H9 (cell line): ENCODE measurements around the gene SPTSSA. TPM values are rescaled to one million over a fixed set of nuclear protein-coding genes. Genes with fewer than 3 reads are reported as not detected.

Experiments
- DNase-seq: peaks from one replicate; pipeline ENCODE4 v3.0.0-alpha.2; 2017
- H2AFZ ChIP-seq: one replicate; pipeline ENCODE4 v1.6.1; 2013; ENCODE audit warnings: mild to moderate bottlenecking, low read length, control low read depth, moderate library complexity
- H2AK5ac ChIP-seq: 2 replicates; pipeline ENCODE4 v1.6.1; 2013; ENCODE audit warnings: low read length, control low read depth, mixed read lengths; ENCODE audit not compliant: insufficient read length
- H2BK120ac ChIP-seq: one replicate; pipeline ENCODE4 v1.6.1; 2013; ENCODE audit warnings: low read depth, mild to moderate bottlenecking, low read length, control low read depth, inconsistent platforms; ENCODE audit not compliant: poor library complexity, severe bottlenecking
- H2BK12ac ChIP-seq: 2 replicates; pipeline ENCODE4 v1.6.1; 2013; ENCODE audit warnings: low read length, control low read depth, mixed read lengths, low read depth; ENCODE audit not compliant: insufficient read length
- H2BK15ac ChIP-seq: 2 replicates; pipeline ENCODE4 v1.6.1; 2013; ENCODE audit warnings: low read depth, low read length, control low read depth
- H2BK20ac ChIP-seq: one replicate; pipeline ENCODE4 v1.6.1; 2013; ENCODE audit warnings: low read depth, mild to moderate bottlenecking, low read length, control low read depth, inconsistent platforms; ENCODE audit not compliant: poor library complexity, severe bottlenecking
- H2BK5ac ChIP-seq: 2 replicates; pipeline ENCODE4 v1.6.1; 2013; ENCODE audit warnings: low read length, control low read depth, mixed read lengths; ENCODE audit not compliant: insufficient read length
- H3K14ac ChIP-seq: 2 replicates; pipeline ENCODE4 v1.6.1; 2013; ENCODE audit warnings: low read length, control low read depth; ENCODE audit not compliant: insufficient read depth
- H3K18ac ChIP-seq: 2 replicates; pipeline ENCODE4 v1.6.1; 2013; ENCODE audit warnings: low read depth, mild to moderate bottlenecking, mixed read lengths, low read length, control low read depth; ENCODE audit not compliant: insufficient read length
- H3K23ac ChIP-seq: 2 replicates; pipeline ENCODE4 v1.6.1; 2013; ENCODE audit warnings: low read length, control low read depth, mixed read lengths, low read depth; ENCODE audit not compliant: insufficient read length
- H3K23me2 ChIP-seq: 2 replicates; pipeline ENCODE4 v1.6.1; 2013; ENCODE audit warnings: low read depth, mild to moderate bottlenecking, mixed read lengths, low read length, control low read depth; ENCODE audit not compliant: insufficient read length, poor library complexity, severe bottlenecking
- H3K27ac ChIP-seq: 2 replicates; pipeline ENCODE4 v1.5.1; 2013; ENCODE audit warnings: low read length, control low read depth, mixed read lengths, low read depth; ENCODE audit not compliant: insufficient read length
- H3K27me3 ChIP-seq: 2 replicates; pipeline ENCODE4 v1.6.1; 2013; ENCODE audit warnings: low read length, control low read depth, inconsistent platforms; ENCODE audit not compliant: insufficient read depth
- H3K4ac ChIP-seq: 2 replicates; pipeline ENCODE4 v1.6.1; 2013; ENCODE audit warnings: low read depth, mild to moderate bottlenecking, control low read depth, inconsistent platforms, low read length, moderate library complexity
- H3K4me1 ChIP-seq: 2 replicates; pipeline ENCODE4 v1.6.1; 2013; ENCODE audit warnings: low read length, control low read depth, inconsistent platforms; ENCODE audit not compliant: insufficient read depth
- H3K4me2 ChIP-seq: 2 replicates; pipeline ENCODE4 v1.6.1; 2013; ENCODE audit warnings: low read length, control low read depth, mixed read lengths; ENCODE audit not compliant: insufficient read length, insufficient read depth
- H3K56ac ChIP-seq: 2 replicates; pipeline ENCODE4 v1.6.1; 2013; ENCODE audit warnings: low read depth, mild to moderate bottlenecking, mixed read lengths, low read length, control low read depth; ENCODE audit not compliant: insufficient read length
- H3K79me1 ChIP-seq: 2 replicates; pipeline ENCODE4 v1.6.1; 2013; ENCODE audit warnings: low read depth, mild to moderate bottlenecking, moderate library complexity, low read length, control low read depth, inconsistent platforms; ENCODE audit not compliant: insufficient read depth, poor library complexity, severe bottlenecking
- H3K79me2 ChIP-seq: 2 replicates; pipeline ENCODE4 v1.6.1; 2013; ENCODE audit warnings: low read length, control low read depth, inconsistent platforms; ENCODE audit not compliant: insufficient read depth
- H3K9ac ChIP-seq: 2 replicates; pipeline ENCODE4 v1.6.1; 2013; ENCODE audit warnings: low read length, control low read depth, mixed read lengths; ENCODE audit not compliant: insufficient read length; ENCODE audit errors: extremely low read depth
- H3K9me3 ChIP-seq: one replicate; pipeline ENCODE4 v1.6.1; 2013; ENCODE audit warnings: low read depth, low read length, inconsistent platforms; ENCODE audit not compliant: control insufficient read depth
- H3T11ph ChIP-seq: one replicate; pipeline ENCODE4 v1.6.1; 2013; ENCODE audit warnings: mild to moderate bottlenecking, low read length, control low read depth, inconsistent platforms
- H4K20me1 ChIP-seq: one replicate; pipeline ENCODE4 v1.6.1; 2013; ENCODE audit not compliant: control insufficient read depth, insufficient read length, insufficient read depth
- H4K5ac ChIP-seq: 2 replicates; pipeline ENCODE4 v1.6.1; 2013; ENCODE audit warnings: low read depth, mild to moderate bottlenecking, mixed read lengths, low read length, control low read depth; ENCODE audit not compliant: insufficient read length
- H4K8ac ChIP-seq: replicated peaks from 2 replicates; pipeline ENCODE4 v1.6.1; 2013; ENCODE audit warnings: low read length, control low read depth, mixed read lengths, low read depth; ENCODE audit not compliant: insufficient read length
- H4K91ac ChIP-seq: 2 replicates; pipeline ENCODE4 v1.6.1; 2013; ENCODE audit warnings: low read depth, mild to moderate bottlenecking, moderate library complexity, mixed read lengths, low read length, control low read depth; ENCODE audit not compliant: insufficient read length
- H3K27ac Mint-ChIP-seq, 3 experiments: 2 replicates in 2 of 3; 3 replicates in 1 of 3; pipeline ENCODE4 v1.8.0; 2020 to 2021; ENCODE audit warnings: mixed read lengths in 3 of 3, mild to moderate bottlenecking in 1 of 3, moderate library complexity in 1 of 3
- H3K27me3 Mint-ChIP-seq: 2 replicates; pipeline ENCODE4 v1.8.0; 2021; ENCODE audit warnings: low read depth, mild to moderate bottlenecking, moderate library complexity, mixed read lengths
- H3K36me3 Mint-ChIP-seq, 3 experiments: 2 replicates in 2 of 3; 3 replicates in 1 of 3; pipeline ENCODE4 v1.8.0; 2020 to 2021; ENCODE audit warnings: low read depth in 3 of 3, mixed read lengths in 3 of 3; ENCODE audit not compliant: insufficient read depth in 1 of 3
- H3K4me1 Mint-ChIP-seq, 2 experiments: 2 replicates each; pipeline ENCODE4 v1.8.0; 2020; ENCODE audit warnings: mixed read lengths in 2 of 2
- H3K4me3 Mint-ChIP-seq, 2 experiments: 2 replicates in 1 of 2; 3 replicates in 1 of 2; pipeline ENCODE4 v1.8.0; 2020 to 2021; ENCODE audit warnings: mild to moderate bottlenecking in 2 of 2, mixed read lengths in 2 of 2, moderate library complexity in 1 of 2
- H3K9me3 Mint-ChIP-seq, 2 experiments: 2 replicates in 1 of 2; 3 replicates in 1 of 2; pipeline ENCODE4 v1.8.0; 2020; ENCODE audit warnings: mild to moderate bottlenecking in 2 of 2, mixed read lengths in 2 of 2, moderate library complexity in 1 of 2
- WGBS: extraction: QIAGEN DNeasy Blood & Tissue Kit; methylation state at CpG from one replicate; pipeline ENCODE4 v1.1.7; 2013; ENCODE audit warnings: missing lambda C conversion rate, low lambda C conversion rate, mixed read lengths; ENCODE audit not compliant: insufficient read length; ENCODE audit errors: extremely low coverage; 5-methylcytosine and 5-hydroxymethylcytosine counted together
- total RNA-seq: library from RNA; stranded (reverse); gene quantifications from 2 replicates; pipeline ENCODE4 v1.2.1, GENCODE V29; 2021
- TF ChIP-seq, protein P1 (sequence below): fragments of 200-600 bp; sonication (generic); conservative IDR thresholded peaks from 3 replicates; pipeline ENCODE4 v1.8.0; 2021; ENCODE audit warnings: antibody characterized with exemption, mild to moderate bottlenecking

SPTSSA gene
- total RNA-seq, 1 experiment from 2014 or later: 23.3 TPM

DNA sequence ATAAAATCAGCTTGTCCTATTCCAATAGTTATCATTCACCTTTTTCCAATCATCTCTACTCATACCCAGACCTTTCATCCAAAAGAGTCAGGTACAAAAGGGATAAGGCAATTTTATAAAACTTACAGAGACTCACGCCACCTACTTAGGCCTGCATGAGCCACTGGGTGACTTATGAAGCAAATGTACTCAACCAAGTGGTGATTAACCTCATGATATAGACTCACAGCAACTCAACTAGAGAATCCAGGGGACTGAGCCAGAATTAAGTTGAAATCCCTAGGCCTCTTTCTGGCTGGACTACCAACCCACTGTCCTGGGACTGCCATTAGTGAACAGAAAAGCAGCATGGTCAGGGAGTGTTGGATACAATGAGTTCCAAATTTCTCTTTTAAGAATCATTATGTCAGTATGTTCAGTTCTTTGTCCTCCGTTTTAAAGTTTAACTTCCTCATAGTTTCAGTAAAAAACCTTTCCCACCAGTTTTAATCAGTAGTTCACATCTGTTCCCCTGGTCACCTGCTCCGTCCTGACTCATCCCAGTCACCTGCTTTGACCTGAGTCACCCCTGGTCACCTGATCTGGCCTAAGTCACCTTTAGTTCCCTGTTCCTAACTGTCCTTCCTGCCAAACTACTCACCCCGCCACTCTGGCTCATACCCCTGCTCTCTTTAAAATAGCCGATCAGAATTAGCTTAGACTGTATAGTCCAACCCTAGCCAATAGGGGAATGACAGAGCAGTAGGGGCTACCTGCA lies 36.8 kb downstream of the SPTSSA start:
- H3K23ac ChIP-seq: no peak overlapping the region
- H2BK120ac ChIP-seq: no peak overlapping the region
- no peak overlapping the region for H2BK15ac ChIP-seq
- no peaks in the 10 kb centered on the region for H3K4me1 ChIP-seq
- H3K23me2 ChIP-seq: no peaks in the 10 kb centered on the region
- no peak overlapping the region for H2AFZ ChIP-seq
- no peak overlapping the region for H3K9ac ChIP-seq
- H3K18ac ChIP-seq: no peak overlapping the region
- no peak overlapping the region for H3K27ac ChIP-seq
- H3K79me1 ChIP-seq: no peaks in the 10 kb centered on the region
- H3K9me3 ChIP-seq: no peaks in the 10 kb centered on the region
- no peak overlapping the region for H3K4ac ChIP-seq
- Mint-ChIP-seq H3K27me3 (peaks cover 1% of the 10 kb centered on the region; the same call in 1 of the 2 replicates), H3K27ac (peak overlapping the region in 1 of 3 experiments; percentile 2; a peak in 1 of 7 replicates), H3K4me1 (peaks cover 0 to 3% of the 10 kb centered on the region in 2 experiments; a peak in 1 of 4 replicates), H3K4me3 (no peak overlapping the region), H3K9me3 (peaks cover 12% of the 10 kb centered on the region in 2 experiments), H3K36me3 (peaks cover 5 to 13% (median 6%) of the 10 kb centered on the region in 3 experiments; a peak in 5 of 7 replicates)
- TF ChIP-seq, protein P1, sequence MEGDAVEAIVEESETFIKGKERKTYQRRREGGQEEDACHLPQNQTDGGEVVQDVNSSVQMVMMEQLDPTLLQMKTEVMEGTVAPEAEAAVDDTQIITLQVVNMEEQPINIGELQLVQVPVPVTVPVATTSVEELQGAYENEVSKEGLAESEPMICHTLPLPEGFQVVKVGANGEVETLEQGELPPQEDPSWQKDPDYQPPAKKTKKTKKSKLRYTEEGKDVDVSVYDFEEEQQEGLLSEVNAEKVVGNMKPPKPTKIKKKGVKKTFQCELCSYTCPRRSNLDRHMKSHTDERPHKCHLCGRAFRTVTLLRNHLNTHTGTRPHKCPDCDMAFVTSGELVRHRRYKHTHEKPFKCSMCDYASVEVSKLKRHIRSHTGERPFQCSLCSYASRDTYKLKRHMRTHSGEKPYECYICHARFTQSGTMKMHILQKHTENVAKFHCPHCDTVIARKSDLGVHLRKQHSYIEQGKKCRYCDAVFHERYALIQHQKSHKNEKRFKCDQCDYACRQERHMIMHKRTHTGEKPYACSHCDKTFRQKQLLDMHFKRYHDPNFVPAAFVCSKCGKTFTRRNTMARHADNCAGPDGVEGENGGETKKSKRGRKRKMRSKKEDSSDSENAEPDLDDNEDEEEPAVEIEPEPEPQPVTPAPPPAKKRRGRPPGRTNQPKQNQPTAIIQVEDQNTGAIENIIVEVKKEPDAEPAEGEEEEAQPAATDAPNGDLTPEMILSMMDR: no peak
- no peaks in the 10 kb centered on the region for H3K27me3 ChIP-seq
- H3T11ph ChIP-seq: no peak overlapping the region
- H3K56ac ChIP-seq: no peak overlapping the region
- no CpG with 5 or more reads among the region's 5 CpGs for WGBS
- H3K14ac ChIP-seq: no peak overlapping the region
- H3K4me2 ChIP-seq: no peak overlapping the region
- DNase-seq: no peak
- no peak overlapping the region for H4K5ac ChIP-seq
- H2BK12ac ChIP-seq: no peak overlapping the region
- no peaks in the 10 kb centered on the region for H4K20me1 ChIP-seq
- H3K79me2 ChIP-seq: no peaks in the 10 kb centered on the region
- no peak overlapping the region for H2AK5ac ChIP-seq
- no peak overlapping the region for H2BK5ac ChIP-seq
- H2BK20ac ChIP-seq: no peak overlapping the region
- H4K91ac ChIP-seq: no peak overlapping the region
- H4K8ac ChIP-seq: no peak overlapping the region
